ENCODE data around the gene GRIK4. TPM values are rescaled to one million over a fixed set of nuclear protein-coding genes. Genes with fewer than 3 reads are reported as not detected.

The GRIK4 gene
- total RNA-seq, 1 experiment from 2014 or later = 0.14 TPM

GRCh38 chr11:120525261-120526171, 14.0 kb downstream of the GRIK4 start:
- DNase-seq (ENCODE audit: low spot score) = no peak

GRCh38 chr11:120526241-120526640, 14.7 kb downstream of the GRIK4 start:
- no peak for DNase-seq (ENCODE audit: low spot score)

GRCh38 chr11:120527111-120527761, 15.7 kb downstream of the GRIK4 start:
- DNase-seq (ENCODE audit: low spot score) = no peak

GRCh38 chr11:120528749-120529148, 17.2 kb downstream of the GRIK4 start:
- no peak for DNase-seq (ENCODE audit: low spot score)

- DNase-seq (ENCODE audit: low spot score) = no peak
Measured at GRCh38 chr11:120529214-120529613, 17.7 kb downstream of the GRIK4 start.

- no peak for DNase-seq (ENCODE audit: low spot score)
Measured at GRCh38 chr11:120529911-120530310, 18.4 kb downstream of the GRIK4 start.

GRCh38 chr11:120532082-120532831, 20.7 kb downstream of the GRIK4 start:
- DNase-seq (ENCODE audit: low spot score) = peak; percentile 53

GRCh38 chr11:120532832-120533196, 21.3 kb downstream of the GRIK4 start:
- peak; percentile 76 for DNase-seq (ENCODE audit: low spot score)

- no peak for DNase-seq (ENCODE audit: low spot score)
Measured at GRCh38 chr11:120536091-120536796, 24.7 kb downstream of the GRIK4 start.

GRCh38 chr11:120536797-120537169, 25.2 kb downstream of the GRIK4 start:
- DNase-seq (ENCODE audit: low spot score) = no peak

- DNase-seq (ENCODE audit: low spot score) = no peak
Measured at GRCh38 chr11:120537996-120538395, 26.4 kb downstream of the GRIK4 start.

- no peak for DNase-seq (ENCODE audit: low spot score)
Measured at GRCh38 chr11:120538707-120539106, 27.2 kb downstream of the GRIK4 start.

GRCh38 chr11:120539667-120540369, 28.3 kb downstream of the GRIK4 start:
- peak; percentile 42 for DNase-seq (ENCODE audit: low spot score)

- no peak for DNase-seq (ENCODE audit: low spot score)
Measured at GRCh38 chr11:120540744-120541465, 29.4 kb downstream of the GRIK4 start.

- DNase-seq (ENCODE audit: low spot score) = no peak
Measured at GRCh38 chr11:120543521-120544215, 32.1 kb downstream of the GRIK4 start.

- no peak for DNase-seq (ENCODE audit: low spot score)
Measured at GRCh38 chr11:120545813-120546212, 34.3 kb downstream of the GRIK4 start.

- DNase-seq (ENCODE audit: low spot score) = peak; percentile 95
Measured at GRCh38 chr11:120546312-120547205, 35.0 kb downstream of the GRIK4 start.

GRCh38 chr11:120547316-120547715, 35.8 kb downstream of the GRIK4 start:
- no peak for DNase-seq (ENCODE audit: low spot score)
